ENCODE measurements around the gene MT1M. TPM values are rescaled to one million over a fixed set of nuclear protein-coding genes. Genes with fewer than 3 reads are reported as not detected.
"Not testable (repeated sequence)": the region's sequence is repeated elsewhere in the genome, so short reads cannot be mapped to it uniquely, and the experiment has no call there.

The MT1M gene
- total RNA-seq, 1 donor, result not detected

DNA sequence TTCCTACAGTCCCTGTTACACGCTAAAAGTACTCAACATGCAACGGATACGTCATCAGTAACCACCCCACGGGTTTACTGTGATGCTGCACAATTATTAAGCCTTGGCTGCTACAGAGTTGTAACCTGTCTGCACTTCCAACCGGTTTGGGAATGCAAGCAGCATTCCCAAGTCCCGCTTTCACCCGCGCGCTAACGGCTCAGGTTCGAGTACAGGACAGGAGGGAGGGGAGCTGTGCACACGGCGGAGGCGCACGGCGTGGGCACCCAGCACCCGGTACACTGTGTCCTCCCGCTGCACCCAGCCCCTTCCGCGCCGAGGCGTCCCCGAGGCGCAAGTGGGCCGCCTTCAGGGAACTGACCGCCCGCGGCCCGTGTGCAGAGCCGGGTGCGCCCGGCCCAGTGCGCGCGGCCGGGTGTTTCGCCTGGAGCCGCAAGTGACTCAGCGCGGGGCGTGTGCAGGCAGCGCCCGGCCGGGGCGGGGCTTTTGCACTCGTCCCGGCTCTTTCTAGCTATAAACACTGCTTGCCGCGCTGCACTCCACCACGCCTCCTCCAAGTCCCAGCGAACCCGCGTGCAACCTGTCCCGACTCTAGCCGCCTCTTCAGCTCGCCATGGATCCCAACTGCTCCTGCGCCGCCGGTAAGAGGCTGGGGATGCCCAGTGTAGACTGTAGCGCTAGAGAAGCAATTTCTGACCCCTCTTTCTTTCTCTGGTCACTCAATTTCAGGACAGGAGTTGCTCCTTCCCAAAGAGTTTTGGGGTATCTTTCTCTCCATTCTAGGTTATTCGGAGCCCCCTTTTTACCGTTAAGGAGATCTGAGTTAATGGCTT, 24.2 kb upstream of the MT1M start, which contains the start of gene MT2A:
MT2A (plus strand) TSS at position 542 of the 833 bp plus-strand sequence; CDS start at position 614, 72 bp downstream.
- peak; percentile 68 to 93 (median 87) for DNase-seq (ENCODE audit: low read depth in 2 of 3, low spot score in 2 of 3)

GRCh38 chr16:56608876-56609462, 23.5 kb upstream of the MT1M start:
- DNase-seq (ENCODE audit: low read depth in 2 of 3, low spot score in 2 of 3), result no peak

DNA sequence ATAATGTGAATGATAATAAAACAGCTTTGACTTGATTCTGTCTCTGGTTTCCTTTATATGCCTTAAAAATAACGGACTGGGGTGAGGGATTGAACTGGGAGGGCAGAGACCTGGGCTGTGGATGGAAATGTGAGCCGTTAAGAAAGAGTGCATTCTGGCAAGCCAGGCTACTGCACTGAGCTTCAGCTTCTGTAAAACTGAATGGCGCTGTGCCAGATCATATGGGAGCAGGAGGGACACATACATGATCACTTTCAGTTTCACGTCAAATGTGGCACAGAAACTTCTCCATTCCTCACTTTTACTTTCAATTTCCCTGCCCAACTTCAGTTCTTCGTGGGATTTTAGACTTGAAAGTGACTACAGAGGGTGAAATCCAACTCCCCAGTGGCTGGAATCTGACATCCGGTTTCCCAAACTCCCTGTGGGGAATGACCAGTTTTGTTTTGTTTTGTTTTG, 23.0 kb upstream of the MT1M start:
- DNase-seq (ENCODE audit: low read depth in 2 of 3, low spot score in 2 of 3), result peak; percentile 58 to 98 (median 95)

- DNase-seq (ENCODE audit: low read depth in 2 of 3, low spot score in 2 of 3), result peak in 1 of 3 donors; percentile 50
Observed at GRCh38 chr16:56610017-56610608, 22.3 kb upstream of the MT1M start.

DNA sequence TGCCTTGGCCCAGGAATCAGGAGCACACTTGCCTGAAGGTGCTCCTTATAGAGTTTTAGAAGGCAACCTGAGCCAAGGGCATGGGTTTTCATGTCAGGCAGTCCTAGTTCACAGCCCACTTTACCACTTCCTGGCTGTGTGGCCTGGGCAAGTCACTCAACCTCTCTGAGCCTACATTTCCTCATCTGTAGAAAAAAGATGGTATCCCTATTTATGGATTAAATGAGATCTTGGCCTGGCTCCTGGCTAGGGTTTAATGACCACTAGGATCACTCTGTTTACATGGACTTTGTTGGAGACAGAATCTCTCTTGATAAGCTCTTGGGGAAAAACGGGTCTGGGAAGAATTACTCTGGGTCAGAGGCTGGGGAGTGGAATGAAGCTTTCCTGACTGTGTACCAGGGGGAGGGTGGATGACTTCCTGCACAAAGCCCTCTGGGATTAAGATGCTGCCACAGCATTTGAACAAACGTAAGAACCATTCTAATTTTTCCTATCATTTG, 21.8 kb upstream of the MT1M start:
- no peak for DNase-seq (ENCODE audit: low read depth in 2 of 3, low spot score in 2 of 3)

DNA sequence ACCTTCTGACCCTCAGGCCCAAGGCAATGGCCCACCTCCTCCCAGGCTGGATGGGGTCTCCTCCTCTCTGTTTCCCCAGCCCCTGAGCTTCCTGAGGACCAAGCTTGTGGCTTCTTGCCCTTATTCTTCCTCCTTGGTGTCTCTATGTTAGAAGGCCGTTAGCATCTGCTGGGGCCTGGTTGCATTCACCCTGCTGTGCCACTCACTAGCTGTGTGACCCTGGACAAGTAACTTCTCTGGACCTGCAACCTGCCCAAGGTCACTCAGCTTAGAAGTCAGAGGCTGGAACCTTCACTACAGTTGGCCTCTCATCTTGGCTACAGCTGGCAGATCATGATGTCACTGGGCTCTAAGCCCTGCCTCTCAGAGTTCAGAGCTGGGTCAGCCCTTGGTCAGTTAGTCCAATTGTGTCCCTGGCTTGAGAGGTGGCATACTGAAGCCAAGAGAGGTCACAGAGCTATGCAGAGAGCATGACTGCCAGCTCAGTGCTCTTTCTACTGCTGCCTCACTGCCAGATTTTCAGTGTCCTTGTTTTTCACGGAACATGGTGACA, 21.1 kb upstream of the MT1M start:
- DNase-seq (ENCODE audit: low read depth in 2 of 3, low spot score in 2 of 3), result no peak

DNA sequence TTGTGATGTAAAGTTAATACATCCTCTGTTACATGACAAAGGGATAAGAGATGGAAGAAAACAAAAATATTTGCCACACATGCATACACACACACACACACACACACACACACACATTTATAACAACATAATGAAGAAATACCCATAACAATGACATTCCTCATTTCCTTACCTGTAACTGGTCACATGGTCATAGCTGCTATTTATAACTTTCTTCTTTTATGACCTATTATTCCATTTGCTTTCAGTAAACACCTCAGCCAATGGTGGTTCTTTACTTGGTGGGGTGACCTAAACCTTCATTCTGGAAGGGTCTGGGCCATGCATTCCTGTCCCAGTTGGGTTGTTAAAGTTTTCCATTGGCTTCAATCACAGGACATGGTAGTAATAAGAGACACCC, 18.8 kb upstream of the MT1M start:
- DNase-seq (ENCODE audit: low read depth in 2 of 3, low spot score in 2 of 3), result no peak

DNA sequence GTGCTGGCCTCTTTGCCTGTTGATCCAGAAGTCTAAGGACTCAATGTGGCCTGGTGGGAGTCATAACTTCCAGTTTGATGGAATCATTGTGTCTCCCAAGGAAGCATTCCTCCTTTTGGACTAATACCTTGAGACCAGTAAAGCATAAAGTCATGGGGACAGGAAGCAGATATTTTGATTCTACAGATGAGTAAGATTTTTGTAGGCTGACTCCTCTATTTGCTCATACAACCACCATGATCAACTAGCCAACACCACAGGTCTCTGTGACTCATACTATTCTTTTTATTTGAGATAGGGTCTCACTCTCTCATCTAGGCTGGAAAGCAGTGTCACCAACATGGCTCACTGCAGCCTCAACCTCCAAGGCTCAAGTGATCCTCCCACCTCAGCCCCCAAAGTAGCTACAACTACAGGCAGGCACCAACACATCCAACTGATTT, 17.9 kb upstream of the MT1M start:
- no peak for DNase-seq (ENCODE audit: low read depth in 2 of 3, low spot score in 2 of 3)

DNA sequence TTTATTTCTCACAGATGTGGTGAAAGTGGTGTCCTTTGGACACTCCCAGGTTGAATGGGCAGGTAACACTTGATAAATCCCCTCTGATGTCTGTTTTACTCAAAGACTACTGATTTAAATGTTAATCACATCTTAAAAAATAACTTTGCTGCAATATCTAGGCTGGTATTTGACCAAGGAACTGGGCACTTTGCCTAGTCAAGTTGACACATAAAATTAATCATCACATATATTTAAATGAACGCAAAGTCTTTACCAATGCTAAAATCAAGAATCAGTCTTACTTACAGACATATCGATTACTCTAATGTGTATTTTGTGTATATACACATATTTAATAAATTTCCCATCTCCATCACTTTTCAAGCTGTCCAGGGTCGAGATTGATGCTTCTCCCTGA, 17.1 kb upstream of the MT1M start:
- DNase-seq (ENCODE audit: low read depth in 2 of 3, low spot score in 2 of 3), result no peak

DNA sequence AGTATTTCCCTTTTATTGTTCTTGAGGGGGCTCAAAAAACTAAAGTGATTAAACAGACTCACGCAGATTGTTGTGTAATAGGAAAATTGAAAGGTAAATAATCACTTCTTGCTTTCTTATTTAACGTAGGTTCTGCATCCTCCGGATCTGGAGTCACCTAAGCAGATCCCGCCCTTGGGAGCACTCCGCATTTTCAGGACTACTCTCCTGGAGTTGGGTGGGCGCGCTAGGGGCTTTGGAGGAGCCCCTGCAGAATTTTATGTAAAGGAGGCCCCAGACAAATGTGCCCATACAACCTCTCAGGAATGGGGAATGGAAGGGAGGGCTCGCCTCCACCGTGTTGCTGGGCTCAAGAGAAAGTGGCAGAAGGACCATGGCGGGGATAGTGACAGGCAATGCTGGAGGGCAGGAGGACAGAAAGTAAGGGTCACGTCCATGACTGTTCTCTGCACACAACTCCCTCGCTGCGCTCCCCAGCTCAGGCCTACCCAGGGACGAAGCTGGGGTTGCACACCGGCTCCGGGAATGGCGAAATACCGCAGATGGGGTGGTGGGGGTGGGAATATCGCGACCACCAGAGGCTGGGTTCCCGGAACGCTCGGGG, 15.7 kb upstream of the MT1M start:
- no peak for DNase-seq (ENCODE audit: low read depth in 2 of 3, low spot score in 2 of 3)

- DNase-seq (ENCODE audit: low read depth in 2 of 3, low spot score in 2 of 3), result no peak
Observed at GRCh38 chr16:56617212-56618085, 15.0 kb upstream of the MT1M start.

- DNase-seq (ENCODE audit: low read depth in 2 of 3, low spot score in 2 of 3), result no peak
Observed at GRCh38 chr16:56618138-56618537, 14.3 kb upstream of the MT1M start.

GRCh38 chr16:56620339-56620897, 12.0 kb upstream of the MT1M start:
- DNase-seq (ENCODE audit: low read depth in 2 of 3, low spot score in 2 of 3), result no peak

- DNase-seq (ENCODE audit: low read depth in 2 of 3, low spot score in 2 of 3), result not testable (repeated sequence)
Observed at GRCh38 chr16:56621665-56622445, 10.6 kb upstream of the MT1M start.

DNA sequence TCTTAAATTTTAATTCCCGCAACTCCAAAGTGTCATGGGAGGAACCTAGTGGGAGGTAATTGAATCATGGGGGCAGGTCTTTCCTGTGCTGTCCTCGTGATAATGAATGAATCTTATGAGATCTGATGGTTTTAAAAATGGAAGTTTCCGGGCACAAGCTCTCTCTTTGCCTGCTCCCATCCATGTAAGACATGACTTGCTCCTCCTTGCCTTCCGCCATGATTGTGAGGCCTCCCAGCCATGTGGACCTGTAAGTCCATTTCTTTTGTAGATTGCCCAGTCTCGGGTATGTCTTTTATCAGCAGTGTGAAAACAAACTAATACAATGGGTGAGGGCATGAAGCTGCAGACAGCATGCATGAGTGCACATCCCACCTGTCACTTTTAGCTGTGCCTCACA, 9.3 kb upstream of the MT1M start:
- DNase-seq (ENCODE audit: low read depth in 2 of 3, low spot score in 2 of 3), result not testable (repeated sequence)

DNA sequence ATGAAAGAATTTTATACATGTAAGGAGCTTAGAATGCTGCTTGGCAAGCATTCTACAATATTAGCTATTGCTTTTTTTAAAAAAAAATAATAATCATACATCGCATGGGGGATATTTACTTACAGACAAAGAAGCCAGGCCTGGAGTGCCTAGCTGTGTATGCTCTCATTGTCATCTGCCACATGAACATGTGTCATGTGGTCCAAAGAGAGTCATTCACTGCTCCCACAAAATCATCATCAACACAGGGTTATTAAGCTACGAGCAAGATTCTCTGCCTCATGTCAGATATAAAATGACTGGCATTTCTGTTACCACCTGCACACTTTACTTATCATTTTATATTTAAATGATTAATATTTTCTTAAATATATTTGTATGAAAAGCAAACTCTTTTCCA, 8.8 kb upstream of the MT1M start:
- DNase-seq (ENCODE audit: low read depth in 2 of 3, low spot score in 2 of 3), result no peak

DNA sequence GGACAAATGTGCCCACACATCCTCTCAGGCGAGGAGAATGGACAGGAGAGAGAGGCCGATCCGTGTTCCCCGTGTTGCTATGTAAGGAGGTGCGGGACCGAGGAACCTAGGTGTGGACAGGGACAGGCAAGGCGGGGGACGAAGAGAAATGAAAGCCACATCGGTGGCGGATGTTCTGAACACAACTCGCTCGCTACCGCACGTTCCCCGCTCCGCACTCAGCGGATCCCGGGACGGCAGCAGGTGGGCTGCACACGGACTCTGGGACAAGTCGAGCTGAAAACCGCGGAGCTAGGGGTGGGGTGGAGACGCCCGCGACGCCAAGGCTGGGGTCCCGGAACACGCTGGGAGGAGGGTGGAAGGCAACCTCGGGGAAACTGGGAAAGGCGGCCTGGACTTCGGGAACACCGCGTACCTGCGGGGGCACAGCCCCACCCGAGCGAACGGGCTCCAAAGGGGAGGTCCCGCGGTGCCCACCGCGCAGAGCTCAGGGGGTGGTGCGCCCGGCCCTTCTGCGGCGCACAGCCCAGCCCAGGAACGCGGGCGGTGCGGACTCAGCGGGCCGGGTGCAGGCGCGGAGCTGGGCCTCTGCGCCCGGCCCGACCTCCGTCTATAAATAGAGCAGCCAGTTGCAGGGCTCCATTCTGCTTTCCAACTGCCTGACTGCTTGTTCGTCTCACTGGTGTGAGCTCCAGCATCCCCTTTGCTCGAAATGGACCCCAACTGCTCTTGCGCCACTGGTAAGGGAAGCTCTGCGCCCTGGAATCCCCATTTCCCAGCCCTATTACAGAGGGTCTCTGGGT, 7.1 kb upstream of the MT1M start, which contains the start of gene MT1E:
MT1E (plus strand) TSS at position 642 of the 803 bp plus-strand sequence; CDS start at position 713, 71 bp downstream.
- DNase-seq (ENCODE audit: low read depth in 2 of 3, low spot score in 2 of 3), result peak in 2 of 3 donors; percentile 42 to 63
